SW 1271 (cell line): ENCODE data around the gene C2orf68.
"Not testable (repeated sequence)": the region's sequence is repeated elsewhere in the genome, so short reads cannot be mapped to it uniquely, and the experiment has no call there.

ENCODE experiments used
- DNase-seq, 2 experiments: peaks; one replicate each; lab custom pipeline; 2025; lab: John Stamatoyannopoulos, UW

The C2orf68 gene

GRCh38 chr2:85579266-85579935 is 32.5 kb downstream of the C2orf68 start:
- no peak for DNase-seq

DNA sequence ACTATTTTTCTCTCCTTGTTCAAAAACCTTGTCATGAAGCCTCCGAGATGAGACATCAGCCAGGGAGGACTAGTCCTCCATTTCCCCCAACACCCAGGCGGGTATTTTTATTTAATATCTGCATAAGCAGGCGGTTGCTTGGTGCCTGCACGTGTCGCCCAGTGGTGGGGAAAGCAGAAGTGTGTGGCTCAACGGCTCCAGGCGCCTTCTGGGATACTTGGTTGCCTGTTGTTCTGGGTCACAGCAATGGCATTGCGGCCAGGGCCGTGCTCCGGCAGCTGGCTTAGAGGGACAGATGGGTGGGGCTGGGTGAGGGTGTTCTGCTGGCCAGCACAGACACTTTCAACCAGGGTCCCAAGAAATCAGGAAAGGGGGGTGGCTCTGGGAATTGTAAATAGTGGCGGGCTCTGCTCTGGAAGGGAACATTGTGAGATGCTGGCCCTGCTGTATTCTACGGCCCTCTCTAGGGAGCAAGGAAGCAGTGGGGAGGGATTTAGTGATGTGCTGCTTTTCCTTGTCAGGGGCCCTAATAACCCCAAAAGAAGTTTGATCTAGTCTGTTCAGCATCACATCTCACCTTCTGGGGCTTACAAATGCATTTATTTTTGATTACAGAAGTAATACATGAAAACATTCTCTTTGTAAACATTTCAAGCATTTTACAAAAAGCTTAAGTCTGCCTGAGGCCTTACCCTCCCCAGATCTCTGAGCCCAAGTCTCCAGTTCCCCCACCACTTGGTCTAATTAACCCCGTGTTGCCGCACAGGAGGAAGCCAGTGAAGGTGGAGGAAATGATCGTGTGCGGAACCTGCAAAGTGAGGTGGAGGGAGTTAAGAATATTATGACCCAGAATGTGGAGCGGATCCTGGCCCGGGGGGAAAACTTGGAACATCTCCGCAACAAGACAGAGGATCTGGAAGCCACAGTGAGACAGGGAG is 33.4 kb downstream of the C2orf68 start:
- DNase-seq, result no peak

DNA sequence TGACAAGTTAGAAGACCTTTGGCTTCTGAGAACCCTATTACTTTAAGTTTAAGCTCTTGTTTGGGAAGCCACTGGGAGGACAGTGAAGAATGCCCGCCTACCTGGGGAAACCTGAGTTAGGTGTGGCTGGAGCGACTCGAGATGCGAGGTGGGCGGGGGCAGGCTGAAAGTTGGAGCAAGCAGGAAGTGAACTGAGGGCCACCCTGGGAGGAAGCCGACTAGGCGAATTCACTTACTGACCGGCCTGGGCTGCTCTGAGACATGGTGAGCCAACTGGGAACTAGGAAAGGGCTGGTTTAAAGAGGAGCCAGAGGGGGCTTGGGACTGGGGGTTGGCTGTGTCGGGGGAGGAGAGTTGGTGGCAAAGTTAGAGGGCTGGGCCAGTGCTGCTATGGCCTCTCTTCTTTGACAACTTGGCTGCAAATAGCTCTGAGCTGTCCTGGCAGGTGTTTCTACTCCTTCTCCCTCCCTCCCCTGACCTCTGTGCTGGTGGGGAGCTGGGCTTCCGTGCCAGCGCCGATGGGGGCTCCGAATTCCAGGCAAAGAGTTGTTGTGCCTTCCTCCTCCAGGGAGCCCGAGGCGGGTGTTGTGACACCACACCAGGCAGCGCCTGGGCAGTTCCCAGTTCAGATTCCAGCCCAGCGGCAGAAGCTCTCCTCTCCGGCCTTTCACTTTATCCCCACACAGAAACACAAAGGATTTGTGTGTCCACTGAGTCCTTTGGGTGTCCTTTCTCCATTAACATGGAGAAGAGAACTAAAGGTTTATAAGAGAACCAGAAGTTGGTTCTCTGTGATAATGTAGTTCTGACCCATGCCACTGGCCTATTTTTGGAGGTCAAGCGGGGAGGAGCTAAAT is 34.3 kb downstream of the C2orf68 start, which contains the start of gene VAMP8:
Gene VAMP8, plus strand, starts transcription at position 201 of the 857 bp plus-strand sequence. Its CDS starts 61 bp downstream, at position 262.
- DNase-seq, result no peak

- no peak for DNase-seq
Observed at GRCh38 chr2:85577063-85577385, 34.8 kb downstream of the C2orf68 start.

GRCh38 chr2:85575739-85576138 is 36.1 kb downstream of the C2orf68 start:
- no peak for DNase-seq

DNA sequence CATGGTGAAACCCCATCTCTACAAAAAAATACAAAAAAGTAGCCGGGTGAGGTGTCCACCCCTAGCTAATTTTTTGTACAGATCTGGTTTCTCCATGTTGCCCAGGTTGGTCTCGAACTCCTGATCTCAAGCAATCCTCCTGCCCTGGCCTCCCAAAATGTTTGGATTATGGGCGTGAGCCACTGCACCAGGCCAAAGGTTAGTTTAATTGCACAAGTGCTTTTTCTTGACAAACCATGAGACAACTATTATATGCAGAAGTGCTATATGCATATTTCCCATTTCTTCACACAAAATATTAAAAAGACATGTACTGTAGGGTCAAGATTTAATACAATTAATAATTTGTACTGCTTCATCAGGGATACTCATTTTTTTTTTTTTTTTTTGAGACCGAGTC is 45.6 kb downstream of the C2orf68 start:
- no peak for DNase-seq

GRCh38 chr2:85564144-85564563 is 47.7 kb downstream of the C2orf68 start:
- no peak for DNase-seq

DNA sequence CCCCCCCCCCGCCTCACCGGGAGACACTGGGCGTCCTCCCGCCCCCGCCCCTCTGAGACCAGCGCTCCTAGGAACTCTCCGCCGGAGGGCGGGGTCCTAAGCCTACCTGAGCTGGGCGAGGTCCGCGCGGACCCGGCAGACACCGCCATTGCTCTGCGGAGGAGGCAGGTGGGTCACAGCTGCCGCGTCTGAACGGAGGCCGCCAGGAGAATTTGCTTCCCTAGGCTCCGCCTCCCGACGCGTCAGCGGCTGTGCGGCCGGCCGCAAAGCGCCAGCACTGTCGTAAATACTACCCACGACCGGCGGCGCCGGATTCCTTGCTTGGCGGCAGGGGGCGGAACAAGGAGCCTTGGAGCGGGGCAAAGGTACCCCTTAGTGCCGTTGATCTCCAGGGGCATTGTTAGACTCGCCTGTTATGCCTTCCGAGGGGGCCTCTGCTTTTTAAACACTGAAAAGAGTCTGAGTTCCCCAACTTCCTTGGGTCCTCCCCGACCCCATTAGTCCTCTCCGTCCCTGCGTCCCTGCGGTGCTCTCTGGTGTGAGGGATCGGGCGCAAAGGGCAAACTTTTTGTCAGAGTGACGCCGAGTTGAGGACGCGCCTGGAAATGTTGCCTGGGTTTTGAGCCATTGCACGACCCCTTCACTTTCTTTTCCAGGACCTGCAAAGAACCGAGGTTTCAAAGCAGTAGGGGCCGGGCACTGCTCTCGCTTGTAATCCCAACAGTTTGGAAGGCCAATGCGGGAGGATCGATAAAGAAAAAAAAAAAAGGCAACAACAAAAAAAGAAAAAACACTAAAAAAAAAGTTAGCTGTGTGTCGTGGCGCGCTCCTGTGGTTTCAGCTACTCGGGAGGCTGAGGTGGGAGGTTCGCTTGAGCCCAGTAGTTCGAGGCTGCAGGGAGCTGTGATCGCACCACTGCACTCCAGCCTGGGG is 50.3 kb downstream of the C2orf68 start, which contains the start of gene GGCX:
Gene GGCX, minus strand, starts transcription at position 214 of the 933 bp plus-strand sequence. Its CDS starts 65 bp downstream, at position 149.
- DNase-seq, result peak; percentile 86 to 88

DNA sequence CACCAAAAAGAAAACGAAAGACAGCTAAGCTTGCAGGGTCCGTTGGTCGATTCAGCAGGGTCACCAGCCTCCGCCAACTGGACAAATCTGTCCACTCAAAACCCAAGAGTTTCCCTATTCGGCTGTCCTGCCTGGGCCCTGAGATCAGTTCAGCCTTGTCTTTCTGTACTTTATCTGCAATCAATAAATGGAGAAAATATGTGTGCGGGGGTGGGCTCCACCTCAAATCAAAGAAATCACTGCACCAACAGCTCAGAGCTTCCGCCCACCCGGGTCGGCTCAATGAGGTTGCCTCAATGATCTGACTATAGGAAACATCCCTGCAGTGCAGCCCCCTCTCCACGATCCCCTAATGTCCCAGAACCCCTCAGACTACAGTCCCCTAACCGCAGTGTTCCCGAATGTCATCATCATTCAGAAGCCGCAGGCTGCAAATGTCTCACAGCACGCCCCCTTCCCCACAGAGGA is 51.0 kb downstream of the C2orf68 start:
- no peak for DNase-seq

GRCh38 chr2:85560403-85560726 is 51.5 kb downstream of the C2orf68 start:
- DNase-seq, result not testable (repeated sequence)

GRCh38 chr2:85558160-85558559 is 53.7 kb downstream of the C2orf68 start:
- no peak for DNase-seq

DNA sequence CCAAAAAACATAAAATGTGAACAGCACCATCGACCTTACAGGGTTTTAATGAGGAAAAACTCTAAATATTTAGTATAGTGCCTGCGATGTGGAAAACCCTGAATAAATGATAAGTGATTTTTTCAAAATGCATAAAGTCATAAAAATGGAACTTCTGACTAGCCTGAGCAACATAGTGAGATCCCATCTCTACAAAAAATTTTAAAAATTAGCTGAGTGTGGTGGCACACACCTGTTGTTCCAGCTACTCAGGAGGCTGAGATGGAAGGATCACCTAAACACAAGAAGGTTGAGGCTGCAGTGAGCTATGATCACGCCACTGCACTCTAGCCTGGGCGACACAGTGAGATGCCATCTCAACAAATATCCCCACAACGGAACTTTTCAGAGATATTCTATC is 54.7 kb downstream of the C2orf68 start:
- DNase-seq, result no peak
